GM12878 (cell line): ENCODE measurements around the gene FOSL1. TPM values are rescaled to one million over a fixed set of nuclear protein-coding genes. Genes with fewer than 3 reads are reported as not detected.

Source experiments
- CEBPB ChIP-seq, 2 experiments: fragments of 150-350 bp in 1 of 2; IDR thresholded peaks; 2 replicates each; pipeline ENCODE4 v1.6.1; 2012 to 2014; ENCODE audit warnings: low read depth in 2 of 2, low read length in 2 of 2, borderline replicate concordance in 1 of 2, inconsistent platforms in 1 of 2
- CEBPZ ChIP-seq: fragments of 150-350 bp; IDR thresholded peaks from 2 replicates; pipeline ENCODE4 v1.6.1; 2016; ENCODE audit warnings: low read depth, low read length
- KAT2A ChIP-seq: conservative IDR thresholded peaks from 2 replicates; pipeline ENCODE4 v1.6.1; 2011; ENCODE audit warnings: low read depth, low read length; ENCODE audit not compliant: control insufficient read depth
- RB1 ChIP-seq: fragments of 450-650 bp; formaldehyde crosslinking; IDR thresholded peaks from 2 replicates; pipeline ENCODE4 v1.6.1; 2017; ENCODE audit warnings: mild to moderate bottlenecking, borderline replicate concordance
- RBBP5 ChIP-seq: fragments of 200-600 bp; sonication (generic); conservative IDR thresholded peaks from 2 replicates; pipeline ENCODE4 v1.6.1; 2016
- SPI1 ChIP-seq: IDR thresholded peaks from 2 replicates; pipeline ENCODE4 v1.6.1; 2011; ENCODE audit warnings: low read depth, mild to moderate bottlenecking, low read length, moderate library complexity, borderline replicate concordance; ENCODE audit not compliant: insufficient read depth
- ZBTB11 ChIP-seq: fragments of 450-650 bp; formaldehyde crosslinking; IDR thresholded peaks from 2 replicates; pipeline ENCODE4 v1.5.0; 2022; ENCODE audit warnings: mild to moderate bottlenecking, missing genetic modification characterization
- polyA plus RNA-seq, 11 experiments: library from polyadenylated mRNA; depleted of rRNA in 4 of 11; unstranded in 6 of 11; stranded (reverse) in 5 of 11; fragments of >200 nt; fragmentation: Nextera tagmentation in 4 of 11; fragmentation: Illumina TruSeq in 1 of 11; extraction: Ambion mirVana in 4 of 11; extraction: Trizol in 1 of 11; gene quantifications; 1 replicate in 1 of 11; 2 replicates in 10 of 11; pipeline versions ENCODE4 v1.2.1 to v1.2.3, GENCODE V29; 2011 to 2016; ENCODE audit warnings: inconsistent platforms in 2 of 11, missing spikeins in 2 of 11, low read depth in 1 of 11
- total RNA-seq, 4 experiments: library from RNA; depleted of rRNA in 3 of 4; stranded (reverse); fragments of >200 nt in 3 of 4; fragmentation: Illumina TruSeq in 1 of 4; extraction: Trizol in 1 of 4; gene quantifications; 2 replicates each; pipeline versions ENCODE4 v1.2.1 to v1.2.3, GENCODE V29; 2013 to 2021

Gene FOSL1
- total and polyA plus RNA-seq, 10 of the 15 experiments (the other 5 are each of a cell fraction or from before 2014, with no cell fraction given) = 0.82 to 5.4 (median 2.1) TPM

GRCh38 chr11:65925397-65925796 lies 25.2 kb upstream of the FOSL1 start (continued):
- TF ChIP-seq CEBPZ (no peak), KAT2A (no peak), SPI1 (no peak), RBBP5 (no peak), CEBPB (IDR thresholded peaks at IDR 0.05; ENCODE audit: borderline replicate concordance in 1 of 2, low read depth in 2 of 2, low read length in 2 of 2) (no peak), ZBTB11 (CRISPR knock-in tag) (no peak), RB1 (no peak)
